CMK (cell line): ENCODE measurements around the gene PAM16.
A peak's percentile ranks its signal among the peaks of the same experiment; 100 is the strongest.

ENCODE experiments used
- DNase-seq: peaks from one replicate; pipeline ENCODE4 v3.0.0-alpha.2; 2010; ENCODE audit warnings: low read depth

The PAM16 gene

GRCh38 chr16:4319454-4320421 is 31.4 kb downstream of the PAM16 start:
- no peak for DNase-seq

DNA sequence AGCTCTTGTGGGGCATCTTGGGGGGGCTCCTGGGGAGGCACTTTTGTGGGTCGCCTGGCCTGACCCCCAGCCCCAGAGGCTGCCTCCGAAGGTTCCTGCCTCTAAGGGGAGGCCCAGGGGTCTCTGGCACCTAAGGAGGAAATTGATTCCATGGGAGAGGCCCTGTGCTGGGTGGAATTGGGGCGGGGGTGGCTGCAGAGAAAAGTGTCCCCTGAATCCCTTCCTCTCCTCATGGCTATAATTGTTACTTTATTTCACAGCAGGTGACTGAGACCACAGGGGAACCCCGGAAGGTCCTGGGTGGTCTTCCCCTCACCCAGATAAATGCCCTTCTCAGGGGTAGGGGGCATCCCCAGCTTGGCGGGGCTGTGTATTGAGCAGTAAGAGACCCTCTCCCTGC is 32.2 kb downstream of the PAM16 start:
- no peak for DNase-seq

DNA sequence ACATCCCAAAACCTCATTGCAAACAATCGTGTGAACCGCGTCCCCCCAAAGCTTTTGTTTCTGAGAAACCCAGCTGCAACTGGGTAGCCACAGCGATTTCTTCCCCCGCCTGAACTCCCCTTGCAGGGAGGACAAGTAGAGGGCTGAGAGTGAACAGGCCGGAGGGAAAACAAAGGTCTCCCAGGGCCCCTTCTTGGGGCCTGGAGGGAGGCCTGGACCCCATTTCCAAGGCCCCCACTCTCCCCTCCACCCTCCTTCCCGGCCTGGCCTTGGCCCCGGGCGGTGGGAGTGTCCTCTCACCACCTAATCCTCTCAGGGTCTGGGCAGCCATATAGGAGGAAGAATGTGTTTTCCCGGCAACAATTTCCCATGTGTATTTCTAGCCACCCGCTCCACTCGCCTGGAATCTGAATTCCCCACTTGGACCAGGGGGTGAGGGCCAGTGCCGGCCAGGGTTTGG is 32.6 kb downstream of the PAM16 start:
- no peak for DNase-seq

- DNase-seq = no peak
These were observed 33.3 kb downstream of the PAM16 start for GRCh38 chr16:4317532-4318450.

DNA sequence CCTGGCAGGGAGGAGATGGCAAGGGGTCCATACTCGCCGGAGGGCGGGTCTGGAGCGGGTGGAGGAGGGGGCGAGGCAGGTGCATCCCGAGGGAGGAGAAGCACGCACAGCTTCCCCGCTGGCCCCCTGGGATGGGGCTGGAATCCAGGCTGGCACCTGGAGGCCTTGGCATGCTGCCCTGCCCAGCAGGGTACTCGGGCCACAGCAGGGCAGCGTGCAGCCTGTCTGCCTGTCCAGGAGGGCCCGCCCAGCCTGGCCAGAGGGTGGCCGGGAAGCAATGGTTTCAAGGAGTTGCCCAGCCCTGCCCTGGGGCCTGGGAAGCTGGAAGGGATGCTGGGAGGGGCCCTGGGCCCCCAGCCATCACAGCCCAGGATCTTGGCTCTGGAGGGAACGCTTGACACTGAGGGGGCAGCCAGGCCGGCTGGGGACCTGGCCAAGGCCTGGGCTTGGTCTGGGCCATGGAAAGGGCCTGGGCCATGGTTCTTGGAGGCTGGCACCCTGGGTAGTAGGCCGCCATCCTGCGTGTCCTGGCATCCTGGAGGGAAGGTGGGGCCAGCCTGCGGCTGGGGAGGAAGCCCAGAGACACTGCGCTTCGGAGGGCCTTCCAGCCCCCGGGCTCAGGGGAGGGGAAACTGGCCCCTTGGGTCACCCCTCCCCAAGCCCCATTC is 34.1 kb downstream of the PAM16 start:
- DNase-seq = no peak

GRCh38 chr16:4316108-4316863 is 34.8 kb downstream of the PAM16 start:
- no peak for DNase-seq

GRCh38 chr16:4315186-4316107 is 35.7 kb downstream of the PAM16 start, which contains the start of gene GLIS2:
Gene GLIS2, plus strand, starts transcription at chr16:4316067. Its CDS starts 16,214 bp downstream, at chr16:4332281.
- DNase-seq = no peak

- DNase-seq = no peak
These were observed 36.5 kb downstream of the PAM16 start for GRCh38 chr16:4314532-4315185.

DNA sequence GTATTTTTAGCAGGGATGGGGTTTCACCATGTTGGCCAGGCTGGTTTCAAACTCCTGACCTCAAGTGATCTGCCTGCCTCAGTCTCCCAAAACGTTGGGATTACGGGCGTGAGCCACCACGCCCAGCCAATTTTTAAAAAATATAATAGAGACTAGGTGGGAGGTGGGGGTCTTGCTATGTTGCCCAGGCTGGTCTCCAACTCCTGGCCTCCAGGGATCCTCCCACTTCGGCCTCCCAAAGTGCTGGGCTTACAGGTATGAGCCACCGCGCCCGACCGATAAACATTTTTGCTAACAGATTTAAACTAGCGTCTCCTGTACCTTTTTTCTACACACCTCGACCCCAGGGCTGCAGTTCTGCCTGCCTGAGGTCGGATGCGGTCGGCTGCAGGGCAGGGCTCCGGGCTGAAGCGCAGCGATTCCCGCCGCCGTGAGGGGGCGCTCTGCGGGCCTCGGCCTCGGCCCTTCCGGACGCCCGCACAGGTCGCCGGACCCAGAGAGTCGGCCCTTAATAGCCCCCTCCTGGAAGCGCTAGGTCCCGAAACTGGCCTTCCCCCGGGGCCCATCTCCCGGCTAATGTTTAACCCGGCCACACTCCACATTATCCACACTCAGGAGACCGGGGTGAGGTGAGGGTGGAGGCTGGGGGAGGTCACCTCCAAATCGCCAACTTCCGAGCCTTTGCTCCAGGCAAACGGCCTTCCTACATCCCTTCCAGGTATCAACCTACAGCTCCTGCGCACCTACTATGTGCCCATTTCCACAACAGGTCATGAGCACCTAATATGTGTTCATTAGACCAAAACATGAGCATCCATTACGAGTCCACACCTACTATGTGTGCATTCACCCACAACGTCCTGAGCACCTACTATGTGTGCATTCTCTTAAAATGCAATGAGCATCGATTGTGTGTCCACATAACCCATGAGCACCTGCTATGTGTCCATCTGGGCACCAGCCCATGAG is 37.3 kb downstream of the PAM16 start:
- no peak for DNase-seq

- DNase-seq = no peak
These were observed 41.3 kb downstream of the PAM16 start for GRCh38 chr16:4309833-4310266.

GRCh38 chr16:4309102-4309832 is 41.9 kb downstream of the PAM16 start:
- no peak for DNase-seq

DNA sequence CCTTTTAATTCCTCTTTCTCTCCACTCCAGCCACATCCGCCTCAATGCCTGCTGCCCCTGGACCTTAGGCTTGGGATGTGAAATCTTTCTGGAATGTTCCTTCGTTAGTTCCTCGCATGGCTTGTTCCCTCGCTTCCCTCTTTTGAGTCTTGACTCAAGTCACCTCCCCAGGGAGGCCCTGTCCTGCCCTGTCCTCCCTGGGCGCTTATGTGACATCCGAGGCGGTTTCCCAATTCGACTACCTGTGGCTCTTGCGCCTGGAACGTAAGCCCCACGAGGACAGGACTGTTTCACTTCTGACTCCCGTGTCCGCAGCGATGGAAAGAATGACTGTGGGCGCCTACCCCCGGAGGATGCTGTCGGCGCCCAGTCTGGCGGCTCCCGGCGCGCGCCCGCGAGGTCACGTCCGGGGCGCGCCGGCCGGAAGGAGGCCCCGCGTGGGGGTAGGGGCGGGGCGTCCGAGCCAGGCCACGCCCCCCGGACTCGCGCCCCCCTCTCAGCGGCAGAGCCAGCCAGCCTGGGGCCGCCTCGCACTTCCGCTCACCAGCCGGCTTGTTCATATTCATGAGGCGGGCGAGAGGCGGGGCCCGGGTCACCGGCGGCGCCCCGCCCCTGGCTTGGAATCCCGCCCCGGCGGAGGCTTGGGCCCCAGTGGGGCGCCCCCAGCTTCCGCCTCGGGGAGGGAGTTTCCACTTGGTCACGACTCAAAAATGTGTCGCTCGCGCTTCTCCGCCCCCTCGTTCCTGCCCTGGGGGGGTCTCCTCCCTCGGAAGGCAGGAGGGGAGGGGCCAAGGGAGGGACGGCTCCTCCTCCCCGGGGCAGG is 43.7 kb downstream of the PAM16 start:
- peak; percentile 94 for DNase-seq

GRCh38 chr16:4306470-4307214 is 44.5 kb downstream of the PAM16 start:
- no peak for DNase-seq

- DNase-seq = no peak
These were observed 47.1 kb downstream of the PAM16 start for GRCh38 chr16:4303973-4304372.

DNA sequence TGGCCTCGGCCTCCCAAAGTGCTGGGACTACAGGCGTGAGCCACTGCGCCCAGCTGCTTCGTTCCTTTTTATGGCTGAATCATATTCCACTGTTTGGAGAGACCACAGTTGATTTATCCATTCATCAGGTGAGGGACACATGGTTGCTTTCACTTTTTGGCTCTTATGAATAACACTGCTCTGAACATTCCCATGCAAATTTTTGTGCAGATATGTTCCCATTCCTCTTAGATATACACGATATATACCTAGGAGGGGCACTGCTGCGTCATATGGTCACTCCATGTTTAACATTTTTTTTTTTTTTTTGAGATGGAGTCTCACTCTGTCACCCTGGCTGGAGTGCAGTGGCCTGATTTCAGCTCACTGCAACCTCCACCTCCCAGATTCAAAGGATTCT is 49.2 kb downstream of the PAM16 start:
- DNase-seq = no peak

DNA sequence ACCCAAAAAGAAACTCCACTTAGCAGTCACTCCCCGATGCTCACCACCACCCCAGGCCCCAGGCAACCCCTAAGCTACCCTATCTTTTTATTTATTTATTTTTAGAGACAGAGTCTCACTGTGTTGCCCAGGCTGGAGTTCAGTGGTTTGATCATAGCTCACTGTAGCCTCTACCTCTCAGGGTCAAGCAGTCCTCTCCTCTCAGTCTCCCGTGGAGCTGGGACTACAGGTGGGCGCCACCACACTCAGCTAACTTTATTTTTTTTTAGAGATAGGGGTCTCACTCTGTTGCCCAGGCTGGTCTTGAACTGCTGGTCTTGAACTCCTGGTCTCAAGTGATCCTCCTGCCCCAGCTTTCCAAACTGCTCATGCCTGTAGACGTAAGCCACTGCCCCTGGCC is 49.9 kb downstream of the PAM16 start:
- DNase-seq = no peak
